ENCODE data around the gene KCNK17. TPM values are rescaled to one million over a fixed set of nuclear protein-coding genes. Genes with fewer than 3 reads are reported as not detected.
"Not testable (repeated sequence)": the region's sequence is repeated elsewhere in the genome, so short reads cannot be mapped to it uniquely, and the experiment has no call there.

KCNK17 gene
- polyA plus RNA-seq, 1 donor: not detected

DNA sequence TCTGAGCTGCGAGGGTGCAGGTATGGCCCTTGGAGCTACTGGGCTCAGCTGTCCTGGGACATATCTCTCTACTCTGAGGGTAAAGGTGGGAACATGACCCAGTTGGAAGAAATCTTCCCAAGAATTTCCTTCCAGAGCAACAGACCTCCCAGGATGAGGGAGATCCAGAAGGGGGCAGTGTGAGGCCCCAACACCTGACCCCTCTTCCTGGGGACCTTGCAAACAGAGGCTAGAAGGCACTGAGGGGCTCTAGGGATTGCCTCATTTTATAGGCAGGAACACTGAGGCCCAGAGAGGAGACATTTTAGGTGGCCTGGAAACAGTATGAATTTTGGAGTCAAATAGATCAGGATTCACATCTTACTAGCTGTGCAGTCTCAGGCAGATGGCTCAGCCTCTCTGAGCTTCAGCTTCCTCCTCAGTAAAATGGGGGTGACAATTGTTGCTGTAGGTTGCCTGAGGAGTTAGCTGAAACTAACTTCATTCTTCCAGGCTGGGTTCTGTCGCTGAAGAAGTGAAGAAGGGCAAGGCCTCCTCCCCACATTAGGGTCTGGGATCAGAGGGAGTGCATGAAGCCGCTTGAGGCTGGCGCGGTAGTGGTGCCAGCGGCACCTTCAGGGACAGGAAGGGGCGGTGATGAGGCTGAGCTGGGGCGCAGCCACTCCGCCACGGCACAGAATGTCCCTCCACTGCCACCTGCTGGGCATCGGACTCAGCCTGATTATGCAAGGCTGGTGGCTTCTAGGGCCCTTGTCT lies 11.4 kb downstream of the KCNK17 start:
- peak; percentile 72 for DNase-seq

DNA sequence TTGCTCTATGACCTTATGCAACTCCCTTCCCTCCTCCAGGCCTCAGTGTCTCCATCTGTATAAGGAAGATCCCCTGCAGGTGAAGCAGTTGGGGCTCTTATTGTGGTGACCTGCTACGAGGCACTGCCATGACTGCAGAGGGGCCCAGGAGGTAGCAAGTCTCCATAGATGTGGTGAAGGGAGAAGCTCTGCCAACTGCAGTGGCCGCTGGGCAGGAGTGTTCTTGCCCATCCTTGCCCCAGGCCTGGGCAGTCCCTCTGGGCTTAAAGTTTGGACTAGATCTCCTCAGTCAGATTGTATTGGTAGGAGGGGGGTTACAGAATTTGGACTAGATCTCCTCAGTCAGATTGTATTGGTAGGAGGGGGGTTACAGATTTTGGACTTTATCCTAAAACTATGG lies 12.2 kb downstream of the KCNK17 start:
- no peak for DNase-seq

DNA sequence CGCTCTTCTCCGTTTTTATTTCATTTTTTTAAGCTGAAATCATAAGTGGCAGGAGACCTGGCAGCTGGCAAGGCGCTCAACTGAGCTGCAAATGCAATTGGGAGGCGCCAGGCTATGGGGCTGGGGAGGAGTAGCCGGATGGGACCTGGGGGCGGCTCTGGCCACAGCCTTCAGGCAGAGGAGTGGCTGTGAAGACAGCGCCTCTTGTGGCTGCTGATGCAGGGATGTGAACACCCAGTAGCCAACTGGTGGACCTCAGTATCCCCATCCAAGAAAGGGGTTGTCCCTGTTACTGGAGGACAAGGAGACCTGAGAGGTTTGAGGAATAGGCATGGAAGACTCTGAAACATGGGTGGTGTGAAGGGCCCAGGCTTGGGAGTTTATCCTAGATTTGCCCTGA lies 12.6 kb downstream of the KCNK17 start:
- no peak for DNase-seq

DNA sequence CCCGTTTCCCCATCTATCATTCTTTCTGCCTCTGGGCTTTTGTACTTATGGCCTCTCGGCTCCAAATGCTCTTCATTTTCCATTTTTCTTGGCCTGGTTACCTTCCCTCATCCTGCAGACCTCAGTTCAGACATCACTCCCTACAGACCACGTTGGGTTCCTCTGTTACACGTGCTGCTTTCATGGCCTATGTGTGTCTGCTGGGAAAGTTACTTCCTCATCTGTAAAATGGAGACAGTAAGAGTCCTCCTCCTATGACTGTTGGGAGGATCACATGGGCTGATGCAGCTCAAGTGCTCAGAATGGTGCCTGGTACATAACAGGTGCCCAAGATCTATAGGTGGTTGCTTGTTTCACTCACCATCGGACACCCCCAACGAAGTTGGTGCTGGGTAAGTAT lies 13.5 kb downstream of the KCNK17 start:
- DNase-seq: no peak

DNA sequence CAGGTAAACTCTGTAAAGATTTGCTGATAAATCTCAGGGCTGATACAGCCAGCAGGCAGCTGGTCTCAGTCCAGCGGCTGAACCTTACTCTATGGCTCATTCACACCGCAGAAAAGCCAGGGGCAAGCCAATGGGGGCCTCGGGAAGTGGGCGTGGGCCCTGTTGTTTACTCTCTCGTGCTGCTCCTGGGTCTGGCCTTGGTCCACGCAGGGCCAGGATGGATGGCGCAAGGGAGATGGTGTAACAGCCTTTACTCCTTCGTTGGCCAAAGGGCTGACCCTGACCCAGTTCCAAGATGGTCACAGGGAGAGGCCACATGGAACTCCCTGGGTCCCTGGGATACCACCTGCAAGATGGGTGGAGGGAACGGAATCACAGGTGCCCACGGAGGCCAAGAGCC lies 16.2 kb downstream of the KCNK17 start:
- no peak for DNase-seq

DNA sequence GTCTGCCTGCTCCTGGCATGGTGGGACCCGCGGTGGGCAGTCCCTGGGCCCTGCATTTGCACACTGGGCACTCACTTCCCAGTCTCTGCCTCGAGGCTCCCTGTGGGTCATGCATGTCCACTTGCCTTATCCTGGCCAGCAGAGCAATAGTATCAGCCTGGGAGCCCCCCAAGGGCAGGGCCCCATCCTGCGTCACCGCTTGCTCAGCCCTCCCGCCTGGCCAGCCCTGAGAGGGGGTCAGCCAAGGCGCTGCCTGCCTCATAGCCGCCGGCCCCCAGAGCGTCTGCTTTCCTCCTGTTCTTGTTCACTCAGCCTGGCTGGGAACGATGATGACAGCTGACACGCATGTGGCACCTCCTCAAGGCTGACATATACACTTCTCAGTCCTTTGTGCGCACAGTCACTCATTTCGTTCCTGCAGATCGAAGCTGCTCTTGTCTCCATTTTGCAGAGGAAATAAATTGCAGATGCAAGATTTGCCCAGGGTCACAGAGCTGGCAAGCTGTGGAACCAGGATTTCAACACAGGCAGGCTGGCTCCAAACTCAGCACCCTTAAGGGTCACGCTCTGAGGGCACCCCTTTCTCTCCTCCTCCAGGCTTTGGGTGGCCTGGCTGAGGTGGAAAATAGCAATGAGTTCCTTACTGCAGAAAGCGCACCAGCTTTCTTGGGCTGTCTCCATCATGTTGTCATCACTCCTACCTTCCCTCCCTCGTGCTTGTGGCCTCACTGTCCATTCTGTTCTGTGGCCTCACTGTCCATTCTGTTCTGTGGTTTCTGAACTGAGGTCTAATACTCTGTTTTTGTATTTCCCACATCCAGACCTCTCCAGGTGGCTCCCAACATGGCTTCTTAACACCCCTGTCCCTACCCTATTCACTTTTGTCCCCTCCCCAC lies 17.2 kb downstream of the KCNK17 start:
- DNase-seq: no peak

DNA sequence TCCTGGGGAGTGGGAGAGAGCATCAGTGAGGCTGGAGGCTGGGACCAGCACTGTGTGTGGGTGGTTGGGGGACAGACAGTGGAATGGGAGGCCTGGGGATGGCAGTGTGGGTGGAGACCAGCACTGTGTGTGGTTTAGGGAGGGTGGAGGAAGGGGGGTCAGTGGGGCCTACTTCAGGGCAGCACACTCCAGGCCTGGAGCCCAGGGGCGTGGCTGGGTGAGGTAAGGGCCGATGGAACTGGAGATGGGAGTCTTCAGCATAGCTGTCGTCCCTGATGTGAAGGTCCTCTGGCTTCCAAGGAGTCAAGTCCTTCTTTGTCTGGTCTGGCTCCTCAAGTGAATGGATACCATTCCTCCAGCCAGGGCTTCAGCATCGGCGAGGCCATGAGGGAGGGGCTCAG lies 18.6 kb downstream of the KCNK17 start:
- DNase-seq: no peak

DNA sequence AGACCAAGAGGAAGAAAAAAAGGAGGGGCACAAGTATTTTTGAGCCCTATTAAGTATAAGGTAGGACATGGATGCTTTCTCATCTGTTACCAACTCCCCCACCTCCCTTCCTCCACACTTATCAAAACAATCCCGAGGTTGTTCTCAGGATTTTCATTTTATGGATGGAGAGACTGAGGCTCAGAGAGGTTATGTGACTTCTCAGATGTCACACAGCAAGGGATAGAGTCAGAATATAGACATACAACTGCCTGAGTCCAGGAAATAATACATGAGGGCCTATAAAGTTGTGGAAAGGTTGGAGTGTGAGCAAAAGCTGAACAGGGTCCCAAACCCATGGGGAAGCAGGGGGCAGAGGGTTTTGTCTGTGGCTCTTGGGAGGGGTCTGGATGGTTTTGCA lies 19.3 kb downstream of the KCNK17 start:
- no peak for DNase-seq

DNA sequence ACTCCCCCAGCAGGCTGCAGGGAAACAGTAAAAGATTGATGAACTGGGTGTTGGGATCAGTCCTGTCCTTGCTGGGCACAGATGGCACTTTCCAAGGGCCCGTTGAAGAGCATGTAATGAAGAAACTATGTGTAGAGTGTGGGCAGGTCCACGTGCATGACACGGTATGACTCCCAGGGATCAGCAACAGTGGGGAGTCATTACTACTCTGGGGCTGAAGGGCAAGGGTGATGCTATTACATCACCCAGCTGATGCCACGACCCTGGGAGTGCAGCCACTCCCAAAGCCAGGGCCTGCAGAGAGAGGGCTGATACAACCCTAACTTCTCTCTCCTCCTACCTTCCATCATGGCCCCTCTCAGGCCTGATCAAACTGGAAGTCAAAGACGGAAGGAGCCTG lies 20.1 kb downstream of the KCNK17 start:
- DNase-seq: no peak

DNA sequence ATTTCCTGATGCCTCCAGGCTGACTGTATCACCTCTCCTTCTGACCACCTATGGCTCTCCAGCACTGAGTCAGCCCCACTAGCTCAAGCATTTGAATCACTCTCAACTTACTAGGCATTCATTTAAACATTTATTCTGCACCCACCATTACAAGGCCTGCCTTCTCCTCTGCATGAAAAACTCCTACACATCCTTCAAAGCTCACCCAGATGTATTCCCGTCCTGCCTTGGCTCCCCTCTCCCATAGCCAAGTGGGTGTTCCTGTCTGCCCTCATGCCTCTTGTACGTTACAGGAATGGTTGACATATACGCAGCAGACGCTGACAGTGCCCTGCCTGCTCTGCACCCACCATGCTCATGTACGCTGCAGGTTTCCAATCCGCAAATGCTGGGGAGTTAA lies 21.6 kb downstream of the KCNK17 start:
- no peak for DNase-seq

DNA sequence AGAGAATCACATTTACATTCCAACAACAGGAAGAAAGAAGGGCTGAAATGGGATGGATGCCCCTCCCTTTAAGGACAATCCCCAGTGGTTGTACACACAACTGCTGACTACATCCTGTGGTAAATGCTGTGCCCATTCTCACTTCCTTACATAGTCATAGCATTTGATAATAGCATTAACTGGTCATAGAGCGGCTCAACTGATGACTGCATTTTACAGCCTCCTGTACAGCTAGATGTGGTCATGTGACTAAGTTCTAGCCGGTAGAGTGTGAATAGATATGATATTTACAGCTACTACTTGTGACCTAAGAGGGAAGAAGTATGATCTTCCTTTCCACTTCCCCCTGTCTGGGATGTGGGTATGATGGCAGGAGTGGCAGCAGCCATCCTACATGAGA lies 24.7 kb downstream of the KCNK17 start:
- DNase-seq: no peak

DNA sequence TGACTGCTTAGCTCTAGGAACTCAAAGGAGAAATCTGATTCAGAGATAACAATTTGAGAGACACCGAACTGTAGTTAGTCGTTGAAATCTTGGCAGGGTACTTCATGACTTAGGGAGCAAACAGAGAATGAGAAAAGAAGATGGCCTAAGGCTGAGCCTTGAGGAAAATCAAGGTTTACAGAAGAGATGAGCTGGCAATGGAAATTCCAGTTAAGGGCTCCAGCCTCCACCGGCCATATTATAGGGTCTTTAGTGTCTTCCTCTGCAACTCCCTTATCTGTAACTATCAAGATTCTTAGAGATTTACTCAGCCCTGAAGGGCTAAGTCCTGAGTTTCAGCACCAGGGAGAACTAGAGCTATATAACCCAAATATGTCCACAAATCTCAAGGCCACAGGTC lies 26.6 kb downstream of the KCNK17 start:
- DNase-seq: no peak

DNA sequence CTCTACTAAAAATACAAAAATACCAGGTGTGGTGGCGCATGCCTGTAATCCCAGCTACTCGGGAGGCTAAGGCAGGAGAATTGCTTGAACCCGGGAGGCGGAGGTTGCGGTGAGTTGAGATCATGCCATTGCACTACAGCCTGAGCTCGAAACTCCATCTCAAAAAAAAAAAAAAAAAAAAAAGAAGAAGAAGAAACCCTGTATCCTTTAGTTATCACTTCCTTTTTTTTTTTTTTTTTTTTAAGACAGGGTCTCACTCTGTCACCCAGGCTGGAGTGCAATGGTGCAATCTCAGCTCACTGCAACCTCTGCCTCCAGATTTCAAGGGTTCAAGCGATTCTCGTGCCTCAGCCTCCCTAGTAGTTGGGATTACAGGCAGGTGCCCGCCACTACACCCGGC lies 27.6 kb downstream of the KCNK17 start:
- not testable (repeated sequence) for DNase-seq

DNA sequence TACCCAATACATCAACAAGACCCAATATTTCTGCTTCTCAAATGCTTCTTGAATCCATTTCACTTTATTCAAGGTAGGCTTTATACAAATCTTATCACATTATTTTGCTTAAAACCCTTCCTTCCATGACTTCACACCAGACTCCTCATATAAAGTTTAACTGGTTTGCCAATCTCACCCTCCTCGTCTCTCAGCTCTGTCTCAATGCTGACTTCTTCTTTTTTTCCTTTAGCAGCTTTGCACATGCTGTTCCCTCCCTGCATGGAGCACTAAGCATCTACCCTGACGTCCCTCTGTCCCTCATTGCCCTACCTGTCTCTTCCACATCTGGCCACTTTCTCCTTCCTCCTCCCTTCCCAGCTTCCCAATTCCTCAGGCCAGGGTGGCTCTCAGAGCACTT lies 31.4 kb downstream of the KCNK17 start:
- no peak for DNase-seq

DNA sequence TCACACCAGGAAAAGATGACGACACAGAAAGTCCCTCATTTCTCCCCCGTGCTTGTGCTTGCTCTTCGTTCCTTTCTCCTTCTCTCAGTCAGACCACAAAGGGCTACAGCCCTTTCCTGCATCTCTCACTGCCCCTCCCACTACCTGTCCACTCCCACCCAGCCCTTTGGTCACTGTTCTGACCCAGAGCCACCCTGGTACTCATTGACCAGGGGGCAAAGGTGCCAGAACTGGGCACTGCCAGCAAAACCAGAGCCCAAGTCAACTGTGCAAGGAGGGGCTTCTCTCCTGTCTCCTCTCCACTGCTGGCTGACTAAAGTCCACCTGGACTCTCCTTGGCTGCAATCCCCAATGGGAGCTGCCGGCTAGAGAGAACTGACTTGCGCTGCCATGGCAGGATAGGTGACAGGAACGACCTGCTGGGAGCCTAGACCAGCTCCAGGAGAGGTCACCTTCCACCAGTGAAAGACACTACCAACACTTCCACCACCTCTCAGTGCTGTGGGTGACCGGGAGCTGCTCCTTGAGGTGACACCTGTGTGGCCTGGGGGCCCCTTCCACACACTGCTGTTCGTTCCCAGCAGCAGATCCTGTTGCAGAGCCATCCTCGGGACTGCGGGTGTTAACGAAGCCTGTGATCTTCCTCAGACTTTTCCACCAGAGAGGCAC lies 32.8 kb downstream of the KCNK17 start:
- DNase-seq: no peak

DNA sequence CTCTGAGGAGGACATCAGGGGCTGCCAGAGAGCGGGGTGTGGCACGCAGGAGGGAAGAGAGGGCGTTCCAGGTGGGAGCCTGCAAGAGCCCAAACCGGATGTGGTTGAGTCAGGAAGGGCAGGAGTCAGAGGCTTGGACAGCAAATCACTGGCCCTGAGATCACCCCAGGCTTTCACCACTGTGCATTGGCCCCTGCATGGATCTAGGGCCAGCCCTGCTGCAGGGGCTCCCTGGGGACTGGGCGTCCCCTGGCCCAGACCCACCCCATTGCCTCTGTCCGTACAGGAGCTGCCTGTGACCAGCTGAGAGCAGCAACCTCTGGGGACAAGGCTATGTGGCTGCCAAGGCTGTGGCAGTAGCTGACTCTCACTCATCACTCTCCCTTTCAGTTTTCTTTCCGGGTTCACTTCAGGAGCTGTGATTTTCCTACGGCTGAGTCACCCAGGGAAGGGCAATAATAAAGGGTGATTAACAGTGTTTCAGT lies 33.9 kb downstream of the KCNK17 start:
- no peak for DNase-seq

DNA sequence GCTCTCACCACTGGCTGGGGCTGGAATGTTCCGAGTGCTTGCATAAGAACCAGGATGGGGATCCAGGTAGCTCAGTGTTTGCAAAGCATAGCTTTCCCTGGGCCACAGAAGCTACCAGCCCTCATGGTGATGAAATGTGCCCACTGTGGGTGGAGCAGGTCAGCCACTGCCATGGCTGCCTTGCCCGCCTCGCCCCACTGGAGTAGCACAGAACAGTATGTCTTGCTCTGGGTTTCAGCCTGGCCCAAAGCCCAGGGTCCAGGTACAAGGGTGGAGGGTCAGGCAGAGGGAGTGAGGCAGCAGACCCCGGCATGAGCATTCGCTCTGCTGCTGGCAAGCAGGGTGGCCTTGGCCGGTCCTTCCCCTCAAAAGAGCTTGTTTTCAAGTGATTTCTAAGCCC lies 34.7 kb downstream of the KCNK17 start:
- no peak for DNase-seq

DNA sequence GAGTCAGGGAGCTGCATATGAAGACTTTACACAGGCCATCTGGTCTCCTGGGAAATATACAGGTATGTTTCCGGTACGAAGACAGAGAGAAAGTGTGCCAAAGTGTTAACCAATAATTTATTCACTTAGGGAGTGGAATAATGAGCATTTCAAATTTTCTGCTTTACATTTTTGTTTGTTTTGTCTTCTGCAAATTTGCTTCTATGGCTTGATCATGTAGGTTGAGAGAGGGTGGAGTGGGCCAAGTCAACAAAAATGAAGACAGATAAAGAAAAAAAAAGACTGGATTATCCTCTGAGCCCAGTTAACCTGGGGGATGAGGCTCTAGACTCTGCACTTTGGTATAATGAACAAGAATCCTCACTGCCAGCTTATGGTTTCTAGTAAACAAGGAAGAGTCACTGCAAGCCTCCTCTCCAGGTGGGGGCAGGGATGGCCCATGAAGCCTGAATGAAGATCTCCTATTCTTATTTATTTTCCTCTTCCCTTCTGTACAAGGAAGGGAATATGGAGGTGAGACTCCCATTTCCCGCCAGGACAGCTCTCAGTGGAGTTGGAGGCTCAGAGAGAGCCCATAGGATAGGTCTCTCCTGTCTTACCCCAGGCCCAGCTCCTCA lies 37.7 kb downstream of the KCNK17 start:
- DNase-seq: no peak

DNA sequence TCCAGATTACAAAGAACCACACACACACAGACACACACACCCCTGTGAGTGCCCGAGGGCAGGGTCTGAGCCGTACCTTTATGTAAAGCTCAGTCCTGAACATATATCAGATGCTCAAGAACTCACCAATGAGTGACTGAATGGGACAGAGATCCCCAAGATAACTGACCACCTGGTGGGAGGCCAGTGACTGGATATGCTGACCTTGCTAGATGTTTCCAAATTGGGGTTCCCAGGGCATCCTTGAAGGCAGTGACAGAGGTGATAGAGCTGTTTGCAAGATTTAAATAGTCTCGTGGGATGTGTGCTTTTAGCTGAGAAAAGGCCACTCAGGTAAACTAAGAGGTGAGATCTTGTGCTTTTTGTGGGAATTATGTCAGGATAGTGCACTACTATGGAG lies 39.3 kb downstream of the KCNK17 start:
- no peak for DNase-seq

DNA sequence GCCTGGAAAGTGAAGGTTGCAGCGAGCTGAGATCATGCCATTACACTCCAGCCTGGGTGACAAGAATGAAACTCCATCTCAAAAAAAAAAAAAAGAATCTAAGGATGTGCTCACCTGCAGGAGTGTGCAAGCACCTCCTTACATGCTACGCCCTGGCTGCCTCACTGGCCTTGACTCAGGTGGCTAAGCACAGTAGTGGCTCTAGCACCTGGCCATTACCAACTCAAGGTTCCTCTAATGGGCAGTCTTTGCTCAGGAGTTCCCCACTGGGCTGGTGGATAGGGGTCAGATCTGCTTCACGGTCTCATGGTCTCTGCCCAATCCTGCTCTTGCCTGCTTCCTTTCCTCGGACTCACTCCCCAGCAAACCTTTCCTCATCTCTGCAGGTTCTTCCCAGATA lies 39.7 kb downstream of the KCNK17 start:
- no peak for DNase-seq

DNA sequence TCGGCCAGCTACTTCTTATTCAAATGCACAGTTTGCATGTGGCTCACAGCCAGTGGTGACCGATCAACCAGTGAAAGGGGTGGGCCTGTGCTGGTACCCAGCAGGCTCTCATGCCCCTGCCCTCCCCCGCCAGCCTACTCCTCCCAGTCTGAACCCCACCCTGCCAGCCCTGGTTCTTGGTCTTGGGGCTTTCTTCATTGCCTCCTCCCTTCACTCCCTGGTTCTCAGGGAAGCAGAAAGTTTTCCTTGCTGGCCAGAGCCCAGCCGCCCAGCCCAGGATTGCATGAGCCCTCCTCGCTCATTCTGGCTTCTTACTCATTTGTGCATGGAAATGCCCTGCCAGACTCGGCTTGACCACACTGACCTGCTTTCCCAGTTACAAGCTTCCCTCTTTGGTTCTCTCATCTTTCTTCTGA lies 40.8 kb downstream of the KCNK17 start:
- DNase-seq: no peak

DNA sequence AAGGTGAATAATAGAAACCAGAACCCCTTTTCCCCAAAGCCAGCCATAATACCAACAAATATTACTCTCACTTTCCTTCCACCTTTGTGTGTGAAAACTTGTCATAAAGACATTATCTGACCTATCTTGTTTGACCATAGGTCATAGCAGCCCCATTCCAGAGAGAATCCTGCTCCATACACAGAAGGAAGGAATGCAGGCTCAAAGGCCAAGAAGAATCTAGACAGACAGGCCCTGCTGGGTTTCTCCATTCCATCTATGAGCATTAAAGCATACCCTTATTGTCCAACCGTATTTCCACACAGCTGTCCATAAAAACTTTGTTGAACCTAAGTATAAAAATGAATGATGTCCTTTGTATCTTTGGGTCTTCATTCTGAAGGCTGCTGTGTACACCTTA lies 44.3 kb downstream of the KCNK17 start:
- DNase-seq: no peak

Data from left kidney (tissue), 2 donors.